ENCODE measurements around the gene USF1. TPM values are rescaled to one million over a fixed set of nuclear protein-coding genes. Genes with fewer than 3 reads are reported as not detected.

The USF1 gene
- total RNA-seq, 1 donor from 2014 or later, result 81.8 TPM

GRCh38 chr1:161076410-161076809 is 30.6 kb upstream of the USF1 start:
- intact Hi-C loops (cut with DNase I), result no loop called here
- DNase-seq, result no peak
- Histone ChIP-seq H3K4me1 (peaks cover 6% of the 10 kb centered on the region), H3K27me3 (ENCODE audit: low read depth) (no peaks in the 10 kb centered on the region), H3K27ac (no peak overlapping the region), H3K36me3 (peaks cover 10% of the 10 kb centered on the region), H3K9me3 (no peaks in the 10 kb centered on the region), H3K4me3 (no peak overlapping the region)
- no peak for ATAC-seq
- no peak for TF ChIP-seq CTCF (IDR thresholded peaks at IDR 0.05)

GRCh38 chr1:161074676-161075368 is 29.0 kb upstream of the USF1 start:
- Histone ChIP-seq H3K27ac (no peak overlapping the region), H3K9me3 (no peaks in the 10 kb centered on the region), H3K27me3 (ENCODE audit: low read depth) (no peaks in the 10 kb centered on the region), H3K4me3 (no peak overlapping the region), H3K36me3 (peaks cover 10% of the 10 kb centered on the region), H3K4me1 (no peaks in the 10 kb centered on the region)
- intact Hi-C loops (cut with DNase I), result no loop called here
- ATAC-seq, result no peak
- TF ChIP-seq CTCF (IDR thresholded peaks at IDR 0.05), result no peak
- no peak for DNase-seq

GRCh38 chr1:161073474-161074121 is 27.8 kb upstream of the USF1 start:
- Histone ChIP-seq H3K36me3 (peaks cover 10% of the 10 kb centered on the region), H3K4me1 (no peaks in the 10 kb centered on the region), H3K9me3 (no peaks in the 10 kb centered on the region), H3K4me3 (no peak overlapping the region), H3K27me3 (ENCODE audit: low read depth) (no peaks in the 10 kb centered on the region), H3K27ac (no peak overlapping the region)
- no peak for TF ChIP-seq CTCF (IDR thresholded peaks at IDR 0.05)
- no peak for ATAC-seq
- intact Hi-C loops (cut with DNase I), result no loop called here
- DNase-seq, result no peak

- Histone ChIP-seq H3K36me3 (peaks cover 10% of the 10 kb centered on the region), H3K9me3 (no peaks in the 10 kb centered on the region), H3K4me3 (no peak overlapping the region), H3K27me3 (ENCODE audit: low read depth) (no peaks in the 10 kb centered on the region), H3K27ac (no peak overlapping the region), H3K4me1 (no peaks in the 10 kb centered on the region)
- intact Hi-C loops (cut with DNase I), result no loop called here
- ATAC-seq (no peak), DNase-seq (no peak)
- no peak for TF ChIP-seq CTCF (IDR thresholded peaks at IDR 0.05)
Observed at GRCh38 chr1:161072751-161073449, 27.1 kb upstream of the USF1 start.

GRCh38 chr1:161071886-161072371 is 26.2 kb upstream of the USF1 start:
- Histone ChIP-seq H3K36me3 (peaks cover 6% of the 10 kb centered on the region), H3K27ac (no peak overlapping the region), H3K4me3 (no peak overlapping the region), H3K27me3 (ENCODE audit: low read depth) (no peaks in the 10 kb centered on the region), H3K9me3 (no peaks in the 10 kb centered on the region), H3K4me1 (peaks cover 7% of the 10 kb centered on the region)
- peak; percentile 65 for TF ChIP-seq CTCF (IDR thresholded peaks at IDR 0.05)
- intact Hi-C loops (cut with DNase I), result no loop called here
- DNase-seq, result peak; percentile 86
- peak; percentile 35 to 68 for ATAC-seq
